ENCODE results near the gene CCN5. TPM values are rescaled to one million over a fixed set of nuclear protein-coding genes. Genes with fewer than 3 reads are reported as not detected.
A peak's percentile ranks its signal among the peaks of the same experiment; 100 is the strongest.

CCN5 gene
- total and polyA plus RNA-seq, 2 of the 13 experiments (the other 11 are each of a cell fraction or from before 2014, with no cell fraction given), result 0.12 TPM; not detected in 1

DNA sequence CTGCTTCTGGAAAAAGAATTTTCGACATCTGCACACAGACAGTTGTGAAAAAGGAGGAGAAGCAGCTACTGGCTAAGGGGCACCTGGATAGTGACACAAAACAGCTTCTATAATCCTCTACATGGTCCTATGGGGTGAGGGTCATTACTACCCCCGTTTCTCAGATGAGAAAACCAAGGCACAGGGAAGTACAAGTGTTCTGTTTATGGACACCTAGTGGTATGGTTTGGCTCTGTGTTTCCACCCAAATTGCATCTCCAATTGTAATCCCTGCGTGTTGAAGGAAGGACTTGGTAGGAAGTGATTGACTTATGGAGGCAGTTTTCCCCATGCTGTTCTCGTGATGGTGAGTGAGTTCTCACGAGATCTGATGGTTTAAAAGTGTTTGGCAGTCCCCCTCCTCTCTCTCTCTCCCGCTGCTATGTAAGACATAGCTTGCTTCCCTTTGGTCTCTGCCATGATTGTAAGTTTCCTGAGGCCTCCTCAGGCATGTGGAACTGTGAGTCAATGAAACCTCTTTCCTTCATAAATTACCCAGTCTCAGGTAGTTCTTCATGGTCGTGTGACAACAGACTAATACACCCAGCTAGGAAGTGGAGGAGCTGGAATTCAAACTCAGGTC, 28.0 kb downstream of the CCN5 start:
- WGBS (ENCODE audit: low lambda C conversion rate), result 2% methylated on average over 7 of the region's 7 CpGs
- POLR2A ChIA-PET, result no interaction called here
- H3K9ac ChIP-seq (ENCODE audit: insufficient read depth, low read depth, low read length), result no peak overlapping the region

More for the DNA sequence above, 28.0 kb downstream of the CCN5 start:
- Histone ChIP-seq H3K4me1 (ENCODE audit: insufficient read depth, low read length) (peaks cover 14% of the 10 kb centered on the region), H3K36me3 (replicated peaks in 1 of 2; ENCODE audit: control insufficient read depth in 1 of 2, insufficient read depth in 2 of 2, low read length in 2 of 2) (no peaks in the 10 kb centered on the region), H3K4me2 (ENCODE audit: low read depth, low read length) (no peak overlapping the region), H3K4me3 (replicated peaks in 1 of 3; ENCODE audit: insufficient read depth in 1 of 3, low read depth in 2 of 3, low read length in 3 of 3) (no peak overlapping the region), H3K27ac (ENCODE audit: extremely low read length, insufficient read depth, low read length) (no peak overlapping the region), H2AFZ (ENCODE audit: low read length) (no peak overlapping the region), H3K9me3 (ENCODE audit: low read length) (no peaks in the 10 kb centered on the region), H3K79me2 (ENCODE audit: insufficient read depth, low read length) (no peaks in the 10 kb centered on the region), H4K20me1 (ENCODE audit: insufficient read depth, low read length) (0 out of 2 replicates have a peak, but pooled peaks cover 3% of the 10 kb centered on the region), H3K27me3 (ENCODE audit: control insufficient read depth in 1 of 2, insufficient read depth in 2 of 2, low read length in 2 of 2) (peaks cover 14 to 56% of the 10 kb centered on the region in 2 experiments)
- DNase-seq (ENCODE audit: low spot score) (no peak), FAIRE-seq (no peak), ATAC-seq (no peak)
- in situ Hi-C loops (cut with HindIII; ENCODE audit: extremely low pct_ligation_motif_present, low pct_unique_long_range_greater_than_20kb) (loop anchor here (5.0 kb wide), 1 partner anchor 124 kb away; no protein-coding TSS in a partner anchor), intact Hi-C loops (cut with micrococcal nuclease; ENCODE audit: unreplicated experiment) (no loop called here)
- no TSS peak for BruUV-seq (replicated peaks)
- TF ChIP-seq MED1 (CRISPR knock-in tag; IDR thresholded peaks at IDR 0.05) (no peak), ARNT2 (CRISPR knock-in tag; IDR thresholded peaks at IDR 0.05; ENCODE audit: low read depth) (no peak), CHD2 (IDR thresholded peaks at IDR 0.05; ENCODE audit: low read depth, low read length) (peak; percentile 83), ZNF629 (CRISPR knock-in tag; conservative IDR thresholded peaks at IDR 0.05) (peak; percentile 64), TP53 (CRISPR knock-in tag; conservative IDR thresholded peaks at IDR 0.05) (no peak)
- TF ChIP-seq, protein P1, sequence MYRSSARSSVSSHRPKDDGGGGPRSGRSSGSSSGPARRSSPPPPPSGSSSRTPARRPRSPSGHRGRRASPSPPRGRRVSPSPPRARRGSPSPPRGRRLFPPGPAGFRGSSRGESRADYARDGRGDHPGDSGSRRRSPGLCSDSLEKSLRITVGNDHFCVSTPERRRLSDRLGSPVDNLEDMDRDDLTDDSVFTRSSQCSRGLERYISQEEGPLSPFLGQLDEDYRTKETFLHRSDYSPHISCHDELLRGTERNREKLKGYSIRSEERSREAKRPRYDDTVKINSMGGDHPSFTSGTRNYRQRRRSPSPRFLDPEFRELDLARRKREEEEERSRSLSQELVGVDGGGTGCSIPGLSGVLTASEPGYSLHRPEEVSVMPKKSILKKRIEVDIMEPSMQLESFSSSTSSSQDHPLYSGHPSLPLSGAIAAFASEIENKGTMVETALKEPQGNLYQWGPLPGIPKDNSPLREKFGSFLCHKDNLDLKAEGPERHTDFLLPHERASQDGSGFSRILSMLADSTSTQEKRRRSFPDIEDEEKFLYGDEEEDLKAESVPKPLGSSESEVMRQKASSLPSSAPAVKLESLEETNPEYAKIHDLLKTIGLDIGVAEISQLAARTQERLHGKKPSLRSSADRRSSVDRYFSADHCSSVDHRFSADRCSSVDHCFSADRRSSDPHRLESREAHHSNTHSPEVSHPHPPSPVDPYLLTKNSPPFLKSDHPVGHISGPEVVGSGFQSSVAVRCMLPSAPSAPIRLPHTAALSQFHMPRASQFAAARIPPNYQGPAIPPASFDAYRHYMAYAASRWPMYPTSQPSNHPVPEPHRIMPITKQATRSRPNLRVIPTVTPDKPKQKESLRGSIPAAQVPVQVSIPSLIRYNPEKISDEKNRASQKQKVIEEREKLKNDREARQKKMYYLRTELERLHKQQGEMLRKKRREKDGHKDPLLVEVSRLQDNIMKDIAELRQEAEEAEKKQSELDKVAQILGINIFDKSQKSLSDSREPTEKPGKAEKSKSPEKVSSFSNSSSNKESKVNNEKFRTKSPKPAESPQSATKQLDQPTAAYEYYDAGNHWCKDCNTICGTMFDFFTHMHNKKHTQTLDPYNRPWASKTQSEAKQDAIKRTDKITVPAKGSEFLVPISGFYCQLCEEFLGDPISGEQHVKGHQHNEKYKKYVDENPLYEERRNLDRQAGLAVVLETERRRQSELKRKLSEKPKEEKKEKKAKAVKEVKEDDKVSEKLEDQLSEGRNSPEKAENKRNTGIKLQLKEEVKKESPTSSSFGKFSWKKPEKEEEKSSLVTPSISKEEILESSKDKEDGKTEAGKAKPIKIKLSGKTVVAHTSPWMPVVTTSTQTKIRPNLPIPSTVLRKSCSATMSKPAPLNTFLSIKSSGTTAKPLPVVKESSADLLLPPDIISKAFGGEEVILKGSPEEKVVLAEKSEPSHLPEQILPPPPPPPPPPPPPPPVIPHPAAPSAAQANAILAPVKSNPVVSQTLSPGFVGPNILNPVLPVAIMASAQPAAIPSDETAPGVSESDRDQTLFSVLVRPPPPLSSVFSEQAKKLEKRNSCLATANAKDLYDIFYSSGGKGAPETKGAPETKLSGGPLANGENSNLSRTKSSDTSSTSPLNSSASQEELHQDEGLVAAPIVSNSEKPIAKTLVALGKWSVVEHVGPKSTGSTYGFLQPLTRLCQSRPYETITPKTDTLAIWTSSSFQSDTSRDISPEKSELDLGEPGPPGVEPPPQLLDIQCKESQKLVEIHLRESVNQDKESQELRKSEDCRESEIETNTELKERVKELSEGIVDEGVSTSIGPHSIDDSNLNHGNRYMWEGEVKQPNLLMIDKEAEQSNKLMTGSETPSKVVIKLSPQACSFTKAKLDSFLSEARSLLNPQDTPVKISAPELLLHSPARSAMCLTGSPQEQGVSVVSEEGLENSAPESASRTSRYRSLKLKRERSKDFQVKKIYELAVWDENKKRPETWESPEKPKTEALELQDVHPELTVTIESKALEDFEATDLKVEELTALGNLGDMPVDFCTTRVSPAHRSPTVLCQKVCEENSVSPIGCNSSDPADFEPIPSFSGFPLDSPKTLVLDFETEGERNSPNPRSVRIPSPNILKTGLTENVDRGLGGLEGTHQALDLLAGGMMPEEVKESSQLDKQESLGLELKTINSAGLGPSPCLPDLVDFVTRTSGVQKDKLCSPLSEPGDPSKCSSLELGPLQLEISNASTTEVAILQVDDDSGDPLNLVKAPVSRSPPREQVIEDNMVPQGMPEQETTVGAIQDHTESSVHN (CRISPR knock-in tag; IDR thresholded peaks at IDR 0.05), result no peak
- CTCF ChIA-PET (ENCODE audit: low intra/inter-chr PET ratio, low total read pairs), result no interaction called here
